GM19463 (cell line): ENCODE measurements around the gene STMP1.
"Not testable (repeated sequence)": the region's sequence is repeated elsewhere in the genome, so short reads cannot be mapped to it uniquely, and the experiment has no call there.

ENCODE experiments used
- ATAC-seq: cut with Tn5 transposase; IDR thresholded peaks from one replicate; pipeline ENCODE4 v1.9.1; 2021; ENCODE audit warnings: mild to moderate bottlenecking, moderate library complexity; ENCODE audit not compliant: unreplicated experiment

The STMP1 gene

GRCh38 chr7:135662373-135663114 lies at the start of gene STMP1:
Gene STMP1 (plus strand): TSS chr7:135662514.
- ATAC-seq: peak; percentile 91

- no peak for ATAC-seq
Observed at GRCh38 chr7:135616136-135616535, 46.2 kb upstream of the STMP1 start.

- no peak for ATAC-seq
Observed at GRCh38 chr7:135617781-135618180, 44.5 kb upstream of the STMP1 start.

GRCh38 chr7:135618510-135618909 lies 43.8 kb upstream of the STMP1 start:
- ATAC-seq: no peak

- ATAC-seq: no peak
Observed at GRCh38 chr7:135620447-135620846, 41.9 kb upstream of the STMP1 start.

- no peak for ATAC-seq
Observed at GRCh38 chr7:135620980-135621850, 41.1 kb upstream of the STMP1 start.

- no peak for ATAC-seq
Observed at GRCh38 chr7:135634191-135634878, 28.0 kb upstream of the STMP1 start.

- not testable (repeated sequence) for ATAC-seq
Observed at GRCh38 chr7:135639690-135640089, 22.6 kb upstream of the STMP1 start.

- ATAC-seq: no peak
Observed at GRCh38 chr7:135644154-135644553, 18.2 kb upstream of the STMP1 start.

- ATAC-seq: no peak
Observed at GRCh38 chr7:135644729-135645128, 17.6 kb upstream of the STMP1 start.

GRCh38 chr7:135645296-135645904 lies 16.9 kb upstream of the STMP1 start:
- no peak for ATAC-seq

GRCh38 chr7:135647755-135648154 lies 14.6 kb upstream of the STMP1 start:
- no peak for ATAC-seq

GRCh38 chr7:135648235-135648634 lies 14.1 kb upstream of the STMP1 start:
- no peak for ATAC-seq

GRCh38 chr7:135650831-135651573 lies 11.3 kb upstream of the STMP1 start:
- ATAC-seq: no peak

GRCh38 chr7:135653340-135654080 lies 8.8 kb upstream of the STMP1 start:
- no peak for ATAC-seq

- no peak for ATAC-seq
Observed at GRCh38 chr7:135658564-135658963, 3.8 kb upstream of the STMP1 start.

- no peak for ATAC-seq
Observed at GRCh38 chr7:135659159-135659846, 3.0 kb upstream of the STMP1 start.

- peak; percentile 2 for ATAC-seq
Observed at GRCh38 chr7:135661311-135662122, 797 bp upstream of the STMP1 start.

- no peak for ATAC-seq
Observed at GRCh38 chr7:135662123-135662372, 266 bp upstream of the STMP1 start.
